Testis (tissue), 2 donors: ENCODE data around the gene MOSPD3.

ENCODE experiments used
- POLR2A ChIP-seq: fragments of 450-650 bp; IDR thresholded peaks from one replicate; pipeline ENCODE4 v1.6.1; 2017; ENCODE audit warnings: antibody characterized with exemption, mild to moderate bottlenecking, moderate library complexity
- TF ChIP-seq, protein P1 (sequence below), 3 experiments: fragments of 450-650 bp in 2 of 3; fragments of 200-600 bp in 1 of 3; sonication (generic) in 1 of 3; IDR thresholded peaks; one replicate each; pipeline ENCODE4 v1.5.1; 2016 to 2019; ENCODE audit warnings: antibody characterized with exemption in 3 of 3, mild to moderate bottlenecking in 2 of 3, moderate library complexity in 1 of 3

DNA sequence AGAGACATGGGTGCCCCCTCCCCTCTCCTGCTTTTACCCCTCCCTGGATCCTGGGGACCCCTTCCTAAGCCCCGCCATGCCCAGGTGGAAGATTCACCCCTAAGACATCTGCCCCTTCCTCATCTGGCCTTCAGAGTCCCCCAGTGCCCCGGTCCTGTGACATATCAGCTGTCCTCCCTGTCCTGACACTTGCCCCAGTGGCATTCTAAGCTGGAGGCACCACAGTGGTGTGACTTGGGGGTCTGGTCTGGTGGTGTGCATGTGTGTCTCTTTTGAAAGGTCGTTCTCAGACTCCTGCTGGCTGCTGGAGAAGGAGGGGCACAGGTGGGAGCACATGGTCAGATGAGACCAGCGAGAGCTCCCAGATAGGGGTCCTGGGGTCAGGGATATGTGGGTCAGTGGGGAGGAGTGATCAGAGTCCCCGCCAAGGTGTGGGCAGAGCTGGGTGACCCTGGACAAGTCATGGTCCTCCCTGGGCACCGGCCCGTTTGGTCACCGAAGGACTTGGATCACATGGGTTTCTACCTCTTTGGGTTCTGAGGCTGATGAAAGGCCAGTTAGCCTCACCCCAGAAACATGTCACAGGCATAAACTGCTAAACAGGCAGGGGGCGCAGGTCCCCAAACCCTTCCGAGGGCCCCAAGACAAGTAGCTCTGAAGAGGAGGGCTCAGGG is 29.7 kb downstream of the MOSPD3 start:
- TF ChIP-seq, protein P1, sequence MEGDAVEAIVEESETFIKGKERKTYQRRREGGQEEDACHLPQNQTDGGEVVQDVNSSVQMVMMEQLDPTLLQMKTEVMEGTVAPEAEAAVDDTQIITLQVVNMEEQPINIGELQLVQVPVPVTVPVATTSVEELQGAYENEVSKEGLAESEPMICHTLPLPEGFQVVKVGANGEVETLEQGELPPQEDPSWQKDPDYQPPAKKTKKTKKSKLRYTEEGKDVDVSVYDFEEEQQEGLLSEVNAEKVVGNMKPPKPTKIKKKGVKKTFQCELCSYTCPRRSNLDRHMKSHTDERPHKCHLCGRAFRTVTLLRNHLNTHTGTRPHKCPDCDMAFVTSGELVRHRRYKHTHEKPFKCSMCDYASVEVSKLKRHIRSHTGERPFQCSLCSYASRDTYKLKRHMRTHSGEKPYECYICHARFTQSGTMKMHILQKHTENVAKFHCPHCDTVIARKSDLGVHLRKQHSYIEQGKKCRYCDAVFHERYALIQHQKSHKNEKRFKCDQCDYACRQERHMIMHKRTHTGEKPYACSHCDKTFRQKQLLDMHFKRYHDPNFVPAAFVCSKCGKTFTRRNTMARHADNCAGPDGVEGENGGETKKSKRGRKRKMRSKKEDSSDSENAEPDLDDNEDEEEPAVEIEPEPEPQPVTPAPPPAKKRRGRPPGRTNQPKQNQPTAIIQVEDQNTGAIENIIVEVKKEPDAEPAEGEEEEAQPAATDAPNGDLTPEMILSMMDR (IDR thresholded peaks at IDR 0.05): no peak
- no peak for TF ChIP-seq POLR2A
